Erythroblast (primary cell): ENCODE data around the gene OBSL1.
A peak's percentile ranks its signal among the peaks of the same experiment; 100 is the strongest.

Source experiments
- GATA1 ChIP-seq: IDR thresholded peaks from 2 replicates; pipeline ENCODE4 v1.6.1; 2011; ENCODE audit warnings: low read depth, mild to moderate bottlenecking, control low read depth, low read length, moderate library complexity
- POLR2A ChIP-seq: IDR thresholded peaks from 2 replicates; pipeline ENCODE4 v1.6.1; 2011; ENCODE audit warnings: mild to moderate bottlenecking, low read length

GRCh38 chr2:219597552-219598307, 26.4 kb upstream of the OBSL1 start, which contains the start of gene STK11IP:
- TF ChIP-seq POLR2A (peak; percentile 90), GATA1 (no peak)
